Activated CD4-positive, alpha-beta memory T cell treated with anti-CD3 and anti-CD28 coated beads, Interleukin-2, amount 10 ng/mL, durations not matched to agents 7 days and 5 days (primary cell): ENCODE data around the gene CCN2. TPM values are rescaled to one million over a fixed set of nuclear protein-coding genes. Genes with fewer than 3 reads are reported as not detected.
A peak's percentile ranks its signal among the peaks of the same experiment; 100 is the strongest.

Experiments
- CTCF ChIA-PET: fragments of 350-600 bp; sonication (Branson Sonifier 250); formaldehyde crosslinking; loops from one replicate; lab custom pipeline; 2021; ENCODE audit warnings: antibody characterized with exemption, inconsistent platforms; lab: Charles Lee
- POLR2A ChIA-PET: fragments of 350-600 bp; sonication (Branson Sonifier 250); formaldehyde crosslinking; loops from one replicate; lab custom pipeline; 2021; ENCODE audit warnings: antibody characterized with exemption; lab: Charles Lee
- DNase-seq: peaks from one replicate; pipeline ENCODE4 v3.0.0-alpha.2; 2020
- H3K27ac Mint-ChIP-seq: one replicate; pipeline ENCODE4 v1.8.0; 2021; ENCODE audit warnings: mild to moderate bottlenecking, mixed read lengths
- H3K27me3 Mint-ChIP-seq: one replicate; pipeline ENCODE4 v1.8.0; 2021; ENCODE audit warnings: mixed read lengths
- H3K36me3 Mint-ChIP-seq: one replicate; pipeline ENCODE4 v1.8.0; 2021; ENCODE audit warnings: low read depth, mixed read lengths
- H3K4me1 Mint-ChIP-seq: one replicate; pipeline ENCODE4 v1.8.0; 2021; ENCODE audit warnings: mixed read lengths
- H3K4me3 Mint-ChIP-seq: one replicate; pipeline ENCODE4 v1.8.0; 2021; ENCODE audit warnings: mild to moderate bottlenecking, mixed read lengths
- H3K9me3 Mint-ChIP-seq: one replicate; pipeline ENCODE4 v1.8.0; 2021; ENCODE audit warnings: mixed read lengths
- total RNA-seq, 2 experiments: library from RNA; stranded (reverse); gene quantifications; one replicate each; pipeline ENCODE4 v1.2.3, GENCODE V29; 2021

CCN2 gene
- total RNA-seq: not detected

GRCh38 chr6:131950767-131951575 is at the start of gene CCN2:
Gene CCN2 (minus strand): TSS chr6:131951372. CDS start chr6:131951172, 200 bp downstream.
- Mint-ChIP-seq H3K27ac (no peak within 1 kb of the TSS), H3K27me3 (peaks cover 67% of the 10 kb centered on the region), H3K9me3 (no peaks in the 10 kb centered on the region), H3K36me3 (no peaks in the 10 kb centered on the region), H3K4me3 (peak within 1 kb of the TSS; percentile 61), H3K4me1 (peaks cover 11% of the 10 kb centered on the region)
- no peak for DNase-seq
- CTCF ChIA-PET: interaction anchor here (0.7 kb wide), 1 partner anchor 21 kb away, joined by 3 read pairs; no protein-coding TSS in a partner anchor
- POLR2A ChIA-PET: no interaction called here

GRCh38 chr6:132000296-132000695 is 49.1 kb upstream of the CCN2 start:
- peaks cover 7% of the 10 kb centered on the region for H3K9me3 Mint-ChIP-seq
- no peak overlapping the region for H3K27ac Mint-ChIP-seq
- POLR2A ChIA-PET: no interaction called here
- no peaks in the 10 kb centered on the region for H3K36me3 Mint-ChIP-seq
- no peaks in the 10 kb centered on the region for H3K27me3 Mint-ChIP-seq
- no peak for DNase-seq
- CTCF ChIA-PET: no interaction called here
- H3K4me3 Mint-ChIP-seq: no peak overlapping the region
- H3K4me1 Mint-ChIP-seq: peaks cover 2% of the 10 kb centered on the region

GRCh38 chr6:131999545-132000146 is 48.5 kb upstream of the CCN2 start:
- DNase-seq: no peak
- no peaks in the 10 kb centered on the region for H3K27me3 Mint-ChIP-seq
- H3K9me3 Mint-ChIP-seq: peaks cover 7% of the 10 kb centered on the region
- no peaks in the 10 kb centered on the region for H3K36me3 Mint-ChIP-seq
- ChIA-PET POLR2A (no interaction called here), CTCF (no interaction called here)
- H3K4me3 Mint-ChIP-seq: no peak overlapping the region
- H3K4me1 Mint-ChIP-seq: peaks cover 2% of the 10 kb centered on the region
- no peak overlapping the region for H3K27ac Mint-ChIP-seq

GRCh38 chr6:131998255-131998982 is 47.2 kb upstream of the CCN2 start:
- no peak overlapping the region for H3K27ac Mint-ChIP-seq
- H3K4me3 Mint-ChIP-seq: no peak overlapping the region
- POLR2A ChIA-PET: no interaction called here
- CTCF ChIA-PET: no interaction called here
- H3K4me1 Mint-ChIP-seq: peaks cover 2% of the 10 kb centered on the region
- DNase-seq: no peak
- peaks cover 3% of the 10 kb centered on the region for H3K9me3 Mint-ChIP-seq
- H3K36me3 Mint-ChIP-seq: no peaks in the 10 kb centered on the region
- H3K27me3 Mint-ChIP-seq: no peaks in the 10 kb centered on the region

- no peaks in the 10 kb centered on the region for H3K36me3 Mint-ChIP-seq
- no peak for DNase-seq
- no peaks in the 10 kb centered on the region for H3K27me3 Mint-ChIP-seq
- no peak overlapping the region for H3K4me3 Mint-ChIP-seq
- peaks cover 2% of the 10 kb centered on the region for H3K9me3 Mint-ChIP-seq
- CTCF ChIA-PET: no interaction called here
- POLR2A ChIA-PET: no interaction called here
- no peak overlapping the region for H3K27ac Mint-ChIP-seq
- H3K4me1 Mint-ChIP-seq: peaks cover 2% of the 10 kb centered on the region
Observed at GRCh38 chr6:131997429-131998153, 46.4 kb upstream of the CCN2 start.

GRCh38 chr6:131995917-131996316 is 44.7 kb upstream of the CCN2 start:
- Mint-ChIP-seq H3K27me3 (no peaks in the 10 kb centered on the region), H3K4me1 (peaks cover 2% of the 10 kb centered on the region), H3K27ac (no peak overlapping the region), H3K4me3 (no peak overlapping the region), H3K9me3 (no peaks in the 10 kb centered on the region), H3K36me3 (no peaks in the 10 kb centered on the region)
- CTCF ChIA-PET: no interaction called here
- DNase-seq: no peak
- POLR2A ChIA-PET: no interaction called here

GRCh38 chr6:131992557-131992956 is 41.4 kb upstream of the CCN2 start:
- Mint-ChIP-seq H3K36me3 (no peaks in the 10 kb centered on the region), H3K27ac (no peak overlapping the region), H3K4me1 (no peaks in the 10 kb centered on the region), H3K27me3 (no peaks in the 10 kb centered on the region), H3K9me3 (no peaks in the 10 kb centered on the region), H3K4me3 (no peak overlapping the region)
- CTCF ChIA-PET: no interaction called here
- no peak for DNase-seq
- POLR2A ChIA-PET: no interaction called here

- CTCF ChIA-PET: no interaction called here
- H3K36me3 Mint-ChIP-seq: no peaks in the 10 kb centered on the region
Observed at GRCh38 chr6:131989036-131989435, 37.9 kb upstream of the CCN2 start.

GRCh38 chr6:131982740-131983259 is 31.6 kb upstream of the CCN2 start:
- DNase-seq: no peak
- Mint-ChIP-seq H3K36me3 (no peaks in the 10 kb centered on the region), H3K4me3 (no peak overlapping the region), H3K9me3 (no peaks in the 10 kb centered on the region), H3K27ac (no peak overlapping the region), H3K27me3 (peaks cover 4% of the 10 kb centered on the region), H3K4me1 (no peaks in the 10 kb centered on the region)
- ChIA-PET CTCF (no interaction called here), POLR2A (no interaction called here)

More at GRCh38 chr6:131989036-131989435, 37.9 kb upstream of the CCN2 start:
- no peak for DNase-seq
- Mint-ChIP-seq H3K9me3 (no peaks in the 10 kb centered on the region), H3K4me3 (no peak overlapping the region), H3K4me1 (no peaks in the 10 kb centered on the region), H3K27me3 (peaks cover 1% of the 10 kb centered on the region), H3K27ac (no peak overlapping the region)
- POLR2A ChIA-PET: no interaction called here

GRCh38 chr6:131981624-131981978 is 30.4 kb upstream of the CCN2 start:
- POLR2A ChIA-PET: no interaction called here
- Mint-ChIP-seq H3K4me3 (no peak overlapping the region), H3K4me1 (no peaks in the 10 kb centered on the region), H3K27me3 (peaks cover 4% of the 10 kb centered on the region), H3K27ac (no peak overlapping the region), H3K9me3 (no peaks in the 10 kb centered on the region), H3K36me3 (no peaks in the 10 kb centered on the region)
- CTCF ChIA-PET: no interaction called here
- DNase-seq: no peak

GRCh38 chr6:131980791-131981623 is 29.8 kb upstream of the CCN2 start:
- CTCF ChIA-PET: no interaction called here
- Mint-ChIP-seq H3K4me3 (no peak overlapping the region), H3K27me3 (peaks cover 4% of the 10 kb centered on the region), H3K4me1 (no peaks in the 10 kb centered on the region), H3K9me3 (no peaks in the 10 kb centered on the region), H3K36me3 (no peaks in the 10 kb centered on the region), H3K27ac (no peak overlapping the region)
- POLR2A ChIA-PET: no interaction called here
- no peak for DNase-seq

GRCh38 chr6:131980338-131980790 is 29.2 kb upstream of the CCN2 start:
- CTCF ChIA-PET: no interaction called here
- Mint-ChIP-seq H3K4me3 (no peak overlapping the region), H3K9me3 (no peaks in the 10 kb centered on the region), H3K4me1 (no peaks in the 10 kb centered on the region), H3K36me3 (no peaks in the 10 kb centered on the region), H3K27me3 (peaks cover 6% of the 10 kb centered on the region), H3K27ac (no peak overlapping the region)
- no peak for DNase-seq
- POLR2A ChIA-PET: no interaction called here
